Keratinocyte (primary cell): Measurements from ENCODE around the gene RUNX1.

Experiments used
- CTCF ChIP-seq, 3 experiments: IDR thresholded peaks in 1 of 3; conservative IDR thresholded peaks in 1 of 3; optimal IDR thresholded peaks in 1 of 3; 2 replicates in 2 of 3; 3 replicates in 1 of 3; pipeline versions ENCODE3 to v1.5.1; 2011; ENCODE audit warnings: low read length in 3 of 3, mild to moderate bottlenecking in 3 of 3, moderate library complexity in 2 of 3, control low read depth in 1 of 3, inconsistent platforms in 1 of 3; ENCODE audit not compliant: insufficient read depth in 2 of 3; ENCODE audit errors: extremely low read depth in 1 of 3
- EZH2 ChIP-seq: IDR thresholded peaks from one replicate; pipeline ENCODE4 v1.6.1; 2012; ENCODE audit warnings: inconsistent platforms, mild to moderate bottlenecking, low read length, moderate library complexity

GRCh38 chr21:34944015-34944755, 104.9 kb downstream of the RUNX1 start:
- TF ChIP-seq CTCF (optimal IDR thresholded peaks at IDR 0.05 in 1 of 3, IDR thresholded peaks at IDR 0.05 in 1 of 3, conservative IDR thresholded peaks at IDR 0.05 in 1 of 3; ENCODE audit: extremely low read depth in 1 of 3, insufficient read depth in 2 of 3, low read length in 3 of 3): no peak
- no peak for TF ChIP-seq EZH2
